GM11168 (cell line): ENCODE data around the gene LY86.

Experiments used
- in situ Hi-C: fragments of 300-500 bp; cut with MboI; formaldehyde crosslinking; loops from one replicate; pipeline ENCODE4 v1.12.0; 2022; ENCODE audit warnings: low sequenced_read_pairs; ENCODE audit not compliant: unreplicated experiment

Gene LY86

GRCh38 chr6:6695625-6696276 is 107.2 kb downstream of the LY86 start:
- in situ Hi-C loops = loop anchor here (25.0 kb wide), 1 partner anchor 542 kb away; no protein-coding TSS in a partner anchor

GRCh38 chr6:6696867-6697531 is 108.5 kb downstream of the LY86 start:
- in situ Hi-C loops = loop anchor here (25.0 kb wide), 1 partner anchor 540 kb away; no protein-coding TSS in a partner anchor

GRCh38 chr6:6697620-6698019 is 109.1 kb downstream of the LY86 start:
- in situ Hi-C loops = loop anchor here (25.0 kb wide), 1 partner anchor 540 kb away; no protein-coding TSS in a partner anchor

- in situ Hi-C loops = loop anchor here (25.0 kb wide), 1 partner anchor 537 kb away; no protein-coding TSS in a partner anchor
These were observed 111.3 kb downstream of the LY86 start for GRCh38 chr6:6699741-6700367.

GRCh38 chr6:6700407-6701270 is 112.1 kb downstream of the LY86 start:
- in situ Hi-C loops = no loop called here

- in situ Hi-C loops = no loop called here
These were observed 113.3 kb downstream of the LY86 start for GRCh38 chr6:6701864-6702263.

- in situ Hi-C loops = no loop called here
These were observed 115.2 kb downstream of the LY86 start for GRCh38 chr6:6703699-6704098.
